Activated CD4-positive, alpha-beta T cell treated with anti-CD3 and anti-CD28 coated beads, Interleukin-2, amount 10 ng/mL, durations not matched to agents 7 days and 5 days (primary cell): Measurements from ENCODE around the gene SPACA9. TPM values are rescaled to one million over a fixed set of nuclear protein-coding genes. Genes with fewer than 3 reads are reported as not detected.

Experiments
- CTCF ChIA-PET: fragments of 350-600 bp; sonication (Branson Sonifier 250); formaldehyde crosslinking; loops from one replicate; lab custom pipeline; 2021; ENCODE audit warnings: antibody characterized with exemption; lab: Charles Lee
- POLR2A ChIA-PET: fragments of 350-600 bp; sonication (Branson Sonifier 250); formaldehyde crosslinking; loops from one replicate; lab custom pipeline; 2021; ENCODE audit warnings: antibody characterized with exemption; lab: Charles Lee
- DNase-seq: peaks from one replicate; pipeline ENCODE4 v3.0.0-alpha.2; 2020
- H3K27ac Mint-ChIP-seq: one replicate; pipeline ENCODE4 v1.8.0; 2021; ENCODE audit warnings: mild to moderate bottlenecking, moderate library complexity, mixed read lengths
- H3K27me3 Mint-ChIP-seq: one replicate; pipeline ENCODE4 v1.8.0; 2021; ENCODE audit warnings: mixed read lengths
- H3K36me3 Mint-ChIP-seq: one replicate; pipeline ENCODE4 v1.8.0; 2021; ENCODE audit warnings: low read depth, mixed read lengths
- H3K4me1 Mint-ChIP-seq: one replicate; pipeline ENCODE4 v1.8.0; 2021; ENCODE audit warnings: mixed read lengths
- H3K4me3 Mint-ChIP-seq: one replicate; pipeline ENCODE4 v1.8.0; 2021; ENCODE audit warnings: mild to moderate bottlenecking, moderate library complexity, mixed read lengths
- H3K9me3 Mint-ChIP-seq: one replicate; pipeline ENCODE4 v1.8.0; 2021; ENCODE audit warnings: mixed read lengths
- total RNA-seq, 2 experiments: library from RNA; stranded (reverse); gene quantifications; one replicate each; pipeline ENCODE4 v1.2.3, GENCODE V29; 2021

Gene SPACA9
- total RNA-seq, 2 experiments from 2014 or later, result 3.0 to 3.5 TPM

DNA sequence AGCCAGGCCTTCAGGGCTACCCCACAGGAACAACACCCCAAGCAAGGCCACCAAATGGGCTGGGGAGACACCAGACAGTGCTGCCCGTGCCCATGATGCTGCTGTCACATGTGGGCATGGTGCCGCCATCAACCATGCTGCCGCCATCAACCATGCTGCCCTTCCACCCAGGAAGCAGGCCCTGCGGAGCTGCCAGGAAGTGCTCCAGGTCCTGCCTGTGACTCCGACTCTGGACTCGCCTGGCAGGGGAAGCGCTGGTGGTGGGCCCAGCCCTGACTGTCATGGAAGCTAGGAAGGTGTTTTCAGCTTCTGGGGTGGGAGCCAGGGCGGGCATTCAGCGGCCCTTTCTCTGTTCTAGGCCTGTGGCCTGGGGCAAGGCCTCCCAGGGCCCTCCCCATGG lies 9.4 kb upstream of the SPACA9 start:
- Mint-ChIP-seq H3K27ac (no peak overlapping the region), H3K4me1 (peaks cover 7% of the 10 kb centered on the region), H3K27me3 (peaks cover 2% of the 10 kb centered on the region), H3K9me3 (no peaks in the 10 kb centered on the region), H3K36me3 (no peaks in the 10 kb centered on the region), H3K4me3 (no peak overlapping the region)
- DNase-seq, result no peak
- CTCF ChIA-PET, result interaction anchor here (1.2 kb wide), 1 partner anchor 16 kb away, joined by 4 read pairs; no protein-coding TSS in a partner anchor
- POLR2A ChIA-PET, result no interaction called here

DNA sequence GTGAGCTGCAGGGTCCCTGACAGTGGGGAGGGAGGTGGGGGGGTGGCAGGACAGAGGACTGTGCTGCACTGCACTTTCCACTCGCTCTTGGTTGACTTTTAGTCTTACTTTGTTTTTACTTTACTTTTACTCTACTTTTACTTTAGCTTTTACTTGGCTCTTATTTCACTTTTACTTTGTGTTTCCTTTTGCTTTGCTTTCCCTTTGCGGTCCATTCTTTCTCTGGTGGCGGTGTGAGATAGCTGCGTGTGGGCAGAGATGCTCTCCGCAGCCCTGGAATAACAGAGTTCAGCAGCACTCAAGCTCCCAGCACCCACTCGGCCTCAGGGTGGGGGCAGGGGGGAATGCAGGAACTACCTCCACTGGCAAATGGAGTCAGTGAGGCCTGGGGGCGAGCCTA lies 5.3 kb upstream of the SPACA9 start:
- no peak overlapping the region for H3K4me3 Mint-ChIP-seq
- DNase-seq, result no peak
- H3K36me3 Mint-ChIP-seq, result no peaks in the 10 kb centered on the region
- H3K9me3 Mint-ChIP-seq, result no peaks in the 10 kb centered on the region
- H3K27me3 Mint-ChIP-seq, result no peaks in the 10 kb centered on the region
- ChIA-PET POLR2A (interaction anchor here (0.6 kb wide), 1 partner anchor 149 kb away, joined by 3 read pairs; no protein-coding TSS in a partner anchor), CTCF (interaction anchor here (1.0 to 1.6 kb wide), 4 partner anchors 9 to 1891 kb away, joined by 3 read pairs; no protein-coding TSS in a partner anchor)
- peaks cover 9% of the 10 kb centered on the region for H3K4me1 Mint-ChIP-seq
- peak overlapping the region; percentile 27 for H3K27ac Mint-ChIP-seq

DNA sequence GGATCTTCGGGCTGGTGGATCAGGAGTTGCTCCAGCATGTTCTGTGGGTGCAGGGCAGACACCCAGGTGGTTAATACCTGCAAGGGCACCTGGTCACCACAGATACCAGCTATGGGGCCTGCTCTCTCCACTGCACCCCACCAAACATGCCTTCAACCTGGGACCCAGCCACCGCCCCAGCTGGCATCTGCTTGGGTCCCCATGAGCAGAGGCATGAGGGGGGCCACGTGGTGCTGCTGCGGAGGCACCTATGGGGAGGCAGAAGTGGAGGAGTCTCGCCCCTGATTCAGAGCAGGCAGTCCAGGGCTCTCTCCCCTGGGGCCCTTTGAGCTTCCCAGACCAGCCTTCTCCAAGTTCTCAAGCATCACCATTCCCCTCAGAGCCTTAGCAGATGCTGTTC lies 3.5 kb upstream of the SPACA9 start:
- CTCF ChIA-PET, result interaction anchor here (1.1 kb wide), 1 partner anchor 61 kb away, joined by 3 read pairs; no protein-coding TSS in a partner anchor
- POLR2A ChIA-PET, result no interaction called here
- no peak for DNase-seq
- Mint-ChIP-seq H3K4me3 (no peak overlapping the region), H3K9me3 (no peaks in the 10 kb centered on the region), H3K27ac (peak overlapping the region; percentile 42), H3K36me3 (no peaks in the 10 kb centered on the region), H3K4me1 (peaks cover 24% of the 10 kb centered on the region), H3K27me3 (no peaks in the 10 kb centered on the region)

DNA sequence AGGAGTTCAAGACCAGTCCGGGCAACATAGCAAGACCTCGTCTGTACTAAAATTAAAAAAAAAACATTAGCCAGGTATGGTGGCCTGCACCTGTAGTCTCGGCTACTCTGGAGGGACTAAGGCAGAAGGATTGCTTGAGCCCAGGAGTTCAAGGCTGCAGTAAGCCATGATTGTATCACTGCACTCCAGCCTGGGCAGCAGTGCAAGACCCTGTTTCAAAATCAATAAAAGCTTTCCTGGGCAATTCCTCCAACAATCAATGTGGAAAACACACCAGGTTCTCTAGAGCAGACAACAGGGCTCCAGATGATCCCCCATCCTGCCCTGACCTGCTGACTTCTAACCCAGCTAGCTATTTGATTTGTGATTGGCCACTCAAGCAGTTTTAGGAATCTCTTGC lies 1.8 kb upstream of the SPACA9 start:
- H3K9me3 Mint-ChIP-seq, result no peaks in the 10 kb centered on the region
- peak overlapping the region; percentile 72 for H3K27ac Mint-ChIP-seq
- no peak for DNase-seq
- POLR2A ChIA-PET, result no interaction called here
- CTCF ChIA-PET, result no interaction called here
- H3K27me3 Mint-ChIP-seq, result no peaks in the 10 kb centered on the region
- H3K36me3 Mint-ChIP-seq, result no peaks in the 10 kb centered on the region
- peaks cover 28% of the 10 kb centered on the region for H3K4me1 Mint-ChIP-seq
- H3K4me3 Mint-ChIP-seq, result peak overlapping the region; percentile 68

DNA sequence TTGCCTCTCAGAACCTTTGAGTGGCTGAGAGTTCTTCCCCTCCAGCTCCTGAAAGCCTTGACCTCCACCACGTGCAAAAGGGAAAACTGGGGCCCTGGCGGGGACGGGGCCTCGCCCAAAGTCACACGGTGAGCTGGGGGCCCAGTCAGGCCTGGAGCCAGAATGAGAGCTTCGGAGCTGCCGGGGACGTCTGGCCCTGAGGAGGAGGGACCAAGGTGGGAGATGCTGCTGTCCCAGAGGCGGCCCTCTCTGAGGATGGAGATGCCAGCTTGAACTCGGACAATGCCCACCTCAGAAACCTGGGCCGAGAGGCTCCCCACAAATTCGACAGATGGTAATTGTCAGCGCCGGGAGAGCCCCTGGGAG lies 1.3 kb upstream of the SPACA9 start:
- Mint-ChIP-seq H3K36me3 (no peaks in the 10 kb centered on the region), H3K27me3 (no peaks in the 10 kb centered on the region), H3K4me3 (peak overlapping the region; percentile 68), H3K4me1 (peaks cover 32% of the 10 kb centered on the region), H3K27ac (no peak overlapping the region), H3K9me3 (no peaks in the 10 kb centered on the region)
- no peak for DNase-seq
- CTCF ChIA-PET, result no interaction called here
- POLR2A ChIA-PET, result no interaction called here

DNA sequence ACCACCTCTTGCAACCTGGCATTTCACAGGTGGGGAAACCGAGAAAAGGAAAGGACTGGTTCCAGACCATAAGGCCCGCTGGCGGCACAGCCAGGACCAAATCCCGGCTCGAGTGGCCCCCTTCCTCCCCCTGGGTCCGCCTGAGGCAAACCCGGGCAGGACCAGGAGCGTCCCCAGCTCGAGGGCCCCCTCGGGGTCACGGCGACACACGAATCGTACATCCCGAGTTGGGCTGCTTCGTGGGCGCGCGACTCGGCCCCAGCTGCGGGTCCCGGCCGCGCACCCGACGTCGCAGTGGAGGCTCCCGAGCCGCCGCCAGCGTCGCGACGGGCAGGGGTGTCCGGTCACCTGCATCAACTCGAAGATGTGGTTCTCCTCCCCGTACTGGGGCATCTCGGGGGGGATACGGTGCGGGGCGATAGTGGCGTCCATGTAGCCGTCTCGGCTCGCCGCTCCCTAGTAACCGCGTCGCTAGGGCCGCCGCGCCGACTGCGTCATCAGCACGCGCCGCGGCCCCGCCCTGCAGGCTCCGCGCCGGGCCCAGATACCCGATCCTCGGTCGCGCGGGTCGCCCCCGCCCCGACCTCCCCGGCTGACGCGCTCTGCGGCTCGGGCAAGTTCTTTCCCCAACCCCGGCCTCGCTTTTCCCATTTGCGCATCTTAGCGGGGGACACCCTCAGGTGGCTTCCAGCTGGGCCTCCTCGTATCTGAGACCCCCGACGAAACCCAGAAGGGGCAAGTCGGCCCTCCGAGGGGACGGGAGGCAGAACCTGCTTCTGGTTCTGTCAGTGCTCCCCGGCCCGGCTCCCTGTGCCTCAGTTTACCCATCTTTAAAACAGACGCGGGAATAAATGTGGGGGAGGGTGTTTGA lies 639 bp upstream of the SPACA9 start, which contains the start of gene AK8:
AK8 (minus strand) TSS at position 461 of the 871 bp plus-strand sequence; CDS start at position 432, 29 bp downstream.
- Mint-ChIP-seq H3K4me3 (peak within 1 kb of the TSS; percentile 77), H3K9me3 (no peaks in the 10 kb centered on the region), H3K36me3 (no peaks in the 10 kb centered on the region), H3K27ac (peak within 1 kb of the TSS; percentile 82), H3K27me3 (no peaks in the 10 kb centered on the region), H3K4me1 (peaks cover 38% of the 10 kb centered on the region)
- CTCF ChIA-PET, result no interaction called here
- peak; percentile 73 for DNase-seq
- POLR2A ChIA-PET, result no interaction called here

DNA sequence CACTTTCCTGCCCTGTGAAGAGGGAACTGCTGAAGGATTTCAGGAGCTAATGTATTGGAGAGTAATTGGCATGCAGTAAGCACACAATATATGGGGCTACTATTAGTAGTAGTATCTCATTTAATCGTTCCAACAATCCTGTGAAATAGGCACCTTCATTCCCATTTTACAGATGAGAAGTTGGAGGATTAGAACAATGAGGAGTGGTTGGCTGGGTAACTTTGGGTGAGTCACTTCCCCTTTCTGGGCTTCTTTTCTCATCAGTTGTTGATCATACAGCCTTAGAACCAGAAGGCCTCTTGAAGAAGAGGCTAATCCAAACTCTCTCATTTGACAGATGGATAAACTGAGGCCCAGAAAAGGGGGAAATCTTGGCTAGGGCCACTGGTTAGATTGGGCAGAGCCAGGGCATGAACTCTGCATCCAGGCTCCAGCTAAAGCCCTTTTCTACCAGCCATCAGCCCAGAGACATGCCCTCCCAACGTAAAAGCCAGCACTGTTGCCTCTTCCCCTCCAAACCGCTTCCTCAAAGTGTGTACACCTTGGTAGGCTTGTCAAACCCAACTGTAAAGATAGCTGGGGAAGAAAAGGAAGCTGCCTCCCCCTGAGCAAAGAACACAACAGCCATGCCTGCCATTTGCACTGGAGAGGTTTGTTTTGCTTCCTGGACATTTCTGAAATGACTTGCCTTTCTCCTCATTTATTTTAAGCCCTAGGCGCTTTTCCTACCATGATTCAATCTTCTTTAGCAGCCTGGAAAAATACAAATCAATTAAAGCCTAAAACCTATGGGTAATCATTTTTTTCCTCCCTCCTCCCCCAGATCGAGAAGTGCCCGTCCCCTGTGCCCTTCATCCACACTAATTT lies 992 bp downstream of the SPACA9 start:
- peak overlapping the region; percentile 77 for H3K4me3 Mint-ChIP-seq
- no peaks in the 10 kb centered on the region for H3K9me3 Mint-ChIP-seq
- CTCF ChIA-PET, result interaction anchor here (0.6 to 1.3 kb wide), 5 partner anchors 14 to 632 kb away, joined by 3 to 4 read pairs (median 3); no protein-coding TSS in a partner anchor
- H3K27ac Mint-ChIP-seq, result peak overlapping the region; percentile 82
- no peaks in the 10 kb centered on the region for H3K36me3 Mint-ChIP-seq
- H3K4me1 Mint-ChIP-seq, result peaks cover 33% of the 10 kb centered on the region
- peak; percentile 23 for DNase-seq
- no peaks in the 10 kb centered on the region for H3K27me3 Mint-ChIP-seq
- POLR2A ChIA-PET, result interaction anchor here (0.6 kb wide), 1 partner anchor 29 kb away, joined by 3 read pairs; no protein-coding TSS in a partner anchor

DNA sequence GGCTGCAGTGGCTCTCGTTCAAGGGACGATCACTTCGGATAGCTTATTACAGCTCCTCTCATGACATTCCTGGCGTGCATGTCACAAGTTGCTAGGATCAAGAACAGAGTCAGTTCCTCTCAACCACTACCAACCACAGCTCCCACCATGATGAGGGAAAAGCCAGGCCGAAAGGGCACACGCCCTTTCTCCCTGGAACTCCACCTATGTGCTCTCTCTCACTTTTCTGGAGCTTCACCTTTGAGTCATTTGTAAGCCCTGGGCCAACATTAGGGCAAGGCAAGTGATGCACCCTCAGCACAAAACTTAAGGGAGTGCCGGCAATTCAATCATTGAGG lies 1.6 kb downstream of the SPACA9 start:
- Mint-ChIP-seq H3K9me3 (no peaks in the 10 kb centered on the region), H3K4me3 (peak overlapping the region; percentile 77)
- no peak for DNase-seq

DNA sequence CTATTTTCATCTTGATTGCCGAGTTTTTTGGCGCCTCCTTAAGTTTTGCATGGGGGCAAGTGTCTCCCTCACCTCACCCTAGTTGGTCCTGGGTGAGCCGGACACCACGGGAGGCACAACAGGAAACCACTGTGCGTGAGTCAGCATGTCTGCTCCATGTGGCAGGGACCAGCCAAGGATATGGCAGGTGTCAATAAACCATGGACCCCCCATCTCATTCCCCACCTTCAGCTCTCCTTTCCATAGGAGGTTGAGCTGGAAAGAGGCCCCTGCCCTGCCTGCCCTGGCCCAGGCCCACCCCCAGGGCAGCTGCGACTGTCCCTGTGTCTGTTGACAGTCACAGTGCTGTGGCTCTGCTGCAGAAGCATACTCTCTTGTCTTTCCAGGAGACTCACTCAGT lies 3.1 kb downstream of the SPACA9 start:
- H3K27me3 Mint-ChIP-seq, result no peaks in the 10 kb centered on the region
- no peak overlapping the region for H3K4me3 Mint-ChIP-seq
- H3K4me1 Mint-ChIP-seq, result peaks cover 33% of the 10 kb centered on the region
- no peaks in the 10 kb centered on the region for H3K36me3 Mint-ChIP-seq
- POLR2A ChIA-PET, result no interaction called here
- no peaks in the 10 kb centered on the region for H3K9me3 Mint-ChIP-seq
- CTCF ChIA-PET, result interaction anchor here (0.5 to 1.5 kb wide), 3 partner anchors 9 to 50 kb away, joined by 3 to 7 read pairs (median 6); no protein-coding TSS in a partner anchor
- DNase-seq, result no peak
- H3K27ac Mint-ChIP-seq, result no peak overlapping the region

More for the DNA sequence above, 1.6 kb downstream of the SPACA9 start:
- CTCF ChIA-PET, result interaction anchor here (0.6 to 1.1 kb wide), 4 partner anchors 14 to 632 kb away, joined by 3 to 4 read pairs (median 3); no protein-coding TSS in a partner anchor
- POLR2A ChIA-PET, result interaction anchor here (0.6 kb wide), 1 partner anchor 29 kb away, joined by 3 read pairs; no protein-coding TSS in a partner anchor
- Mint-ChIP-seq H3K27me3 (no peaks in the 10 kb centered on the region), H3K4me1 (peaks cover 33% of the 10 kb centered on the region), H3K27ac (peak overlapping the region; percentile 82), H3K36me3 (no peaks in the 10 kb centered on the region)

DNA sequence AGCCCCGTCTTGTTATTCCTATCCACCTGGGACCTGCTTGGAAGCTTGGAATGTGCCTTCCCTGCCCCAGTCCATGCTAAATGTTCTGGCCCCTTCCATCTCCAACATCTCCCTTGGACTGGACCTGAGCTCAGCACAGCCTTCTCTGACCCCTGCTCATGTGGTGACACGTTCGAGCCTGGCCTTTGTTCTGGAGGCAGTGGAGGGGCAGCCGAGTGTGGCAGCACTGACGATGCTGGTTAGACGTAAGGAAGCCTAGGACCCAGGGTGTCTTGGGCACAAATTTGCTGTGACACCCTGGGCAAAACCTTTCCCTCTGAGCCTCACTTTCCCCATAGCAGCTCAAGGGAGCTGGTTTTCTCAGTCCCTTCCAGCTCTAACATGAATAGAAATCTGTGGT lies 3.9 kb downstream of the SPACA9 start:
- no peak overlapping the region for H3K4me3 Mint-ChIP-seq
- peak overlapping the region; percentile 80 for H3K27ac Mint-ChIP-seq
- H3K27me3 Mint-ChIP-seq, result no peaks in the 10 kb centered on the region
- POLR2A ChIA-PET, result no interaction called here
- no peaks in the 10 kb centered on the region for H3K9me3 Mint-ChIP-seq
- DNase-seq, result no peak
- CTCF ChIA-PET, result interaction anchor here (0.5 to 1.5 kb wide), 4 partner anchors 10 to 50 kb away, joined by 3 to 7 read pairs (median 4); no protein-coding TSS in a partner anchor
- peaks cover 31% of the 10 kb centered on the region for H3K4me1 Mint-ChIP-seq
- no peaks in the 10 kb centered on the region for H3K36me3 Mint-ChIP-seq

DNA sequence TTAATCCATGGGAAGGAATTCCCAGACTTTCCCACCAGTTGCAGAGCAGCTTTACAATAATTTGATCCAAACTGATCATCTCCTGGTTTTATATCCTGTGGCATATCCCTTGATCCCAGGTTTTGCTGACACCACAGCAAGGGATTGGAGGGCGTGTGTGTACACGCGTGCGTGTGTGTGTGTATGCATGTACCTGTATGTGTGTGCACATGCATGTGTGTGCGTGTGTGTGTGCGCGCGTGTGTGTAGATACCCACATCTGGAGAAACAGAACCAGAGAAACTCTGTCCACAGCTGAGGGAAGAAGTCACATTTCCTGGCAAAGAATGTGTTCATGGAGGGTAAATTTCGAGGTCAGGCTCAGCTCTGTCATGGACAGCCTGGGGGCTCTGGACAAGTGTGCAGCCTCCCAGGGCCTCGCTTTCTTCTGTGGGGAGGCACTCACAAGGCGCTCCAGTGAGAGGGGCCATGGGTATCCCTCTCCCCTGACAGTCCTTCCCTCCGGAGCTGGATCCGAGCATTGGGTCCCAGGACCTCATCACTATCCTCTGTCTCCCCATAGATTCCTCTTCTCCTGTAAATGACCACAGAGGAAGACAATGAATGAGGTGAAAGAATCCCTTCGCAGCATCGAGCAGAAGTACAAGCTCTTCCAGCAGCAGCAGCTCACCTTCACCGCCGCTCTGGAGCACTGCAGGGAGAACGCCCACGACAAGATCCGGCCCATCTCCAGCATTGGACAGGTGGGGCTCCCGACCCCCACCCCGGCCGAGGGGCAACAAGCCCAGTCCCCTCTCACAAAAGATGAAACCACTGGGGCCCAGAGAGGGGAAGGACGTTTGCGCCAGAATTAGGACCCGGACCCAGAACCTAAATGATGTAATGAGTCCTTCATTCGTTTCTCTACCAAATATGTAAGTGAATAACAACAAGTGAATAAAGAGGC lies 4.9 kb downstream of the SPACA9 start:
- Mint-ChIP-seq H3K4me3 (no peak overlapping the region), H3K27ac (no peak overlapping the region), H3K4me1 (peaks cover 33% of the 10 kb centered on the region), H3K9me3 (no peaks in the 10 kb centered on the region), H3K27me3 (no peaks in the 10 kb centered on the region), H3K36me3 (no peaks in the 10 kb centered on the region)
- ChIA-PET CTCF (interaction anchor here (1.0 to 1.5 kb wide), 3 partner anchors 10 to 17 kb away, joined by 3 to 6 read pairs (median 3); no protein-coding TSS in a partner anchor), POLR2A (no interaction called here)
- no peak for DNase-seq
